NCI-H1417 treated with DMSO at 0.1 percent for 48 hours (cell line): ENCODE data around the gene BORA.
"Not testable (repeated sequence)": the region's sequence is repeated elsewhere in the genome, so short reads cannot be mapped to it uniquely, and the experiment has no call there.

Experiments
- DNase-seq: peaks from one replicate; lab custom pipeline; 2025; lab: John Stamatoyannopoulos, UW

Gene BORA

DNA sequence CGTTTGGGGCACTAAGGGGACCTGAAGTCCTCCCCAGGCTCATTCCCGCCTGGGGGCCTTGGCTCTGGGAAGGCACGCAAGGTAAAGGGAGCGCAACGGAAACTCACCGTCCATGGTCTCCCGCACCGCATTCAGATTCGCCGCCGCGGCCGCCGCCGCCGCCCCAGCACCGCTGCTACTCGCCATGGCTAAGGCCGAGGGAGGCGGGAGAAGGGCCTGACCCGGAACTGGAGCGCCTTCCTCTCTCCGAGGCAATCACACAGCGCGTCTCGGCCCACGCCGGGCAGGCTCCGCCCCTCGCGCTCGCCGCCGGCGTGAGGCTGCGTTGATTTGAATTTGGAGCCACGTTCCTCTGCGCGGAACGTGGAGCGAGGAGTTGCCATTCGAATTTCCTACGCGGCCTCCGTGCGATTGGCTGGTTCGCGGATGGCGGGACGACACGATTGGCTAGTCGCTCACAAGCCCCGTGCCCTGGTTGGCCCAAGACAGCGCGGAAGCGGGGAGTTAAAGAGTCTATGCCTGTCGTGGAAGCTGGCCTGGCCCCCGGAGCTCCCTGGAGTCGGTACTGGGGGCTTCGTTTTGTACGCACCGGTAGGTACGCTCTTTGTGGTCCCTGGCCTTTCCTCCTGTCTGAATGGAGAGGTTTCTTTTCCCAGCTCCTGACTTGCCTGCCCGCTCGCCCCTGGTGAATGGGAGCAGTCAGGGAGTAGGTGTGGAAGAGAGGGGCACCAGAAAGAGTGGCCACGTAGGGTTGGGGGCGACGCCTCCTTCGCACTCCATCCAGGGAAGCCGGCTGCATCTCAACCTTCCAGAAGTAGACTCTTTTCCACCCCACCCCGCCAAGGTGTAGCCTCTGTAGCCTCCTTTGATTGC, at the start of gene BORA, which contains the start of gene MZT1:
Gene BORA, plus strand, starts transcription at position 507 of the 873 bp plus-strand sequence. CDS start 1,018 bp downstream, outside the sequence.
Gene MZT1, minus strand, starts transcription at position 213 of the 873 bp plus-strand sequence. Its CDS starts 27 bp downstream, at position 186.
- peak; percentile 97 for DNase-seq

DNA sequence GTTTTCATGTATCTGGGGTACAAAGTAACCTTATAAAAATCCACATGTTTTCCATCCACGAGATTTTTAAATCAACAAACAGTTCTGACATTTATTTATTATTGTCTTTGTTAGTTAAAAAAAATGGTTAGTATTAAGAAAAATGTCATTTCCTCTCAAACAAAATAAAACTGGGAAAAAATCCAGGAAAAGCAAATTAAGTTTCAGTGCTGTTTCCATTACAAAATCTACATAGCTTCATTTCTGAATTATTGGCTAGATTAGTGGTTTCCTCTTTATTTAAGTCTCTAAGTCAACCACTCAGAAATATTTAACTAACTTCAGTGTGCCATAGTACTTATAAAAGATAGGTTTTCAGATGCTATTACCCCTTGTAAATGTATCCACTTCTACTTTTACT, 49.4 kb upstream of the BORA start:
- no peak for DNase-seq

DNA sequence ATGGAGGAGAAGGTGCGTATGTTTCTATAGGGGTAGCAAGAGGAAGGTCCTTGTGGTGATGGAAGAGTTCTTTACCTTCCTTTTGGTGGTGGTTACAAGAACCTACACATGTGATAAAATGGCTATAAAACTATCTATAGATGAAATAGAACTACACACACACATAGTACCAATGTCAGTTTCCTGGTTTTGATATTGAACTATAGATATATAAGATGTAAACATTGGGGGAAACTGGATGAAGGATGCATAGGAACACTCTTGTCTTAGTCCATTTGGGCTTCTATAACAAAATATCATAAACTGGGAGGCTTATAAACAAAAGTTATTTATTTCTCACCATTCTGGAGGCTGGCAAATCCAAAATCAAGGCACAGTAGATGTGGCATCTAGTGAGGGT, 47.4 kb upstream of the BORA start:
- no peak for DNase-seq

DNA sequence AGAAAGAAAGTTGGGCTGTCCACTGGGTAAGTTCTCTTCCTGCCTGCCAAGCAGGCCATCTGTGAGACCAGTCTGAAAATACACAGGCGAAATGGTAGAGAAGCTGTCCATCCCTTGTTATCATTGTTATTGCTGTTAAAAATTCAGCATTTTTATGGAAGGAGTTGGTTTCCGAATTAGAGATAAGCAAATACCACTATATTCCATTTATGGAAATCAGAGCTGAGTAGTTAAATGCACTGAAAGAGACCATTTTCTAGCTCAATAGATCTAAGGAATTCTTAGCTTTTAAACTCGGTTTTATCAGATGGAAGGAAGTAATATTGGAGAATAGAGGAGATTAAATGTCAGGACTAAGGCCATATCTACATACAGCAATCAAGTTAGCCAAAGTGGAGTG, 41.0 kb upstream of the BORA start:
- no peak for DNase-seq

DNA sequence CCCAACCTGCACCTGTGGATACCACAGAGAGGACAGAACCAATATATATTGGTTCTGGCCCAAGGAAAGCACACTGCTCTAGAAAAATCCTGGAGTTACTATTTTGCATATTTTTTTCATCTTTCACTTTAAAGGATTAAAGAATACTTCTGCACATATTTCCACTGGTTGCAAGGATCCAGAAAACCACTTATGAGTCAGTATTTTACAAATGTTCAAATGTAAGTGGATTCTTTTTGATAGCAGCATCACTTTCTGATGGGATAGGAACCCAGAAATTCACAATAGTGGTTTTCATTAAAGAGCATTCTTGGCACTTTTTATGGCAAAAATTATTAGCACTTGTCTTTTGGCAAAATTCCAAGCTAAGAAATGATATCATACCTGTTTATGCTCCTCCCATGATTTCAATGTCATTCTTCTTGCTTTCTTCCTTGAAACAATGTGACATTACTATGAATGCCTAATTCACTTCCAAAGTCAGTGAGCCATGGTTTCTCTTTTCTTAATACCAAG, 38.5 kb upstream of the BORA start:
- no peak for DNase-seq

DNA sequence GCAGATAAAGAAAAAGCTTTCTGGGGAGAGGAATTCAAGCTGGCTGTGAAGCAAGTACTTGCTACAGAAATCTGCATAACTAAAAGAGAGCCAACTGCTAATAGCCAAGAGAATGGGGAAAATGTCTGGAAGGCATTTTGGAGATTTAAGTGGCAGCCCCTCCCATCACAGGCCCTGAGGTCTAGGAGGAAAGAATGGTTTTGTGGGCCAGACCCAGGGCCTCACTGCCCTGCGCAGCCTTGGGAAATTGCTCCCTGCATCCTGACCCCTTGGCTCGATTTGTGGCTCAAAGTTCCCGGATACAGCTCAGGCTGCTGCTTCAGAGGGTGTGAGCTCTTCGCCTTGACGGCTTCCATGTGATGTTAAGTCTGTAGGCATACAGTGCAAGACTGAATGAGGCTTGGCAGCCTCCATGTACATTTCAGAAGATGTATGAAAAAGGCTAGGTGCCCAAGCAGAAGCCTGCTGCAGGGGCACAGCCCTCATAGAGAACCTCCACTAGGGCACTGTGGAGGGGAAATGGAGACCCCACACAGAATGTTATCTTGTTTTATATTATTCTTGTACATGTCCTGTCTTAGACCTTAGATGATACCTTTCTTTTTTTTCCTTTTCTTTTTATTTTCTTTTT, 34.7 kb upstream of the BORA start:
- DNase-seq: no peak

DNA sequence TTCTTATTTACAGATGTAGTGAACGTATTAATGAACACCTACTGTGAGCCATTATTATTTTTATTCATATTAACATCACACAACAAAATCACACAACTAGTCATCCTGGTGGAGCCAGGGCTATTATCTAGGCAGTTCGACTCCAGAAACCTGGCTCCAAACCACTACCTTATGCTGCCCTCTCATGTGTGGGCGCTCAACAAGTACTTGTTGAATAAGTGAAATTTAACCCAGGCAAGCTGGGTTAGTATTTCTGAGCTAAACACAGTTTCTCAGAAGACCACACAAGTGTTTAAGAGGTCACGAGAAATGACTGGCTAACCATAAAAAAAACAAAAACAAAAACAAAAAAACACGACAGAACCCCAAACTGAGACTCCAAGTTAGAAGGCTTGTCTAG, 33.9 kb upstream of the BORA start:
- no peak for DNase-seq

DNA sequence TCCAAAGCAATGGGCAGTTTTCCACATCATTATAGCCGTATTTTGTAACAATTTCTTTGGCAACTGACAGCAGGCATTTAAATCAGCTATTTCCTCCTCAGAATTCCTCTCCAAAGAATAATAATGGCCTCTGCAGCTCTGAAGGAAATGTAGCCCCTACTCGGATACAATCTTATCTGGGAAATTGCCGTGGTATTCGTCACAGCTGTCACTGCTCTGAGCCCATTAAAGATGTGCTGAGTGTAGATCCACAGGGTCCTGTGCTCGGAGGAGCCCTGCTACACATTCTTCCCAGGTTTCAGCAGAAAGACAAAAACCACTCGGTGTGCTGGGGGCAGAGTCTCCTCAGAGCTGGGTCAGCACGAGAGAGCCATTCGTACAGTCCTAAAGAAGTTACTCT, 33.4 kb upstream of the BORA start:
- DNase-seq: no peak

DNA sequence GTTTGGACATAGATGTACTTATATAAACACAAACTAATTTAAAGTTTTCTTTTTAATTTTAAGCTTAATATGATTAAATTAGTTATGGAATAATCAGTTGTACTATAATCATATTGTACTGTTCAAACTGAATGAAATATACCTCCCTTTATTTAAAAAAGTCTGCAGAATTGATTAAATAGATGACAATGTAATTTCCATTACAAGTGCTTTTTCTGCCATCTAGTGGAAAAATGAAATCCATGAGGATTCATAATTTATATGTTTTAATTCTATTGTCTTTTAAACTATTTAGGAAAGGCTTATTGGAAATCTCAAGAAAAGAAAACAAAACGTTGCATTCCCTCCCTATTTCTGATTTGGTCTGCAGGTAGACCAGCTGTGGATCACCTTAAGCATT, 31.1 kb upstream of the BORA start:
- no peak for DNase-seq

DNA sequence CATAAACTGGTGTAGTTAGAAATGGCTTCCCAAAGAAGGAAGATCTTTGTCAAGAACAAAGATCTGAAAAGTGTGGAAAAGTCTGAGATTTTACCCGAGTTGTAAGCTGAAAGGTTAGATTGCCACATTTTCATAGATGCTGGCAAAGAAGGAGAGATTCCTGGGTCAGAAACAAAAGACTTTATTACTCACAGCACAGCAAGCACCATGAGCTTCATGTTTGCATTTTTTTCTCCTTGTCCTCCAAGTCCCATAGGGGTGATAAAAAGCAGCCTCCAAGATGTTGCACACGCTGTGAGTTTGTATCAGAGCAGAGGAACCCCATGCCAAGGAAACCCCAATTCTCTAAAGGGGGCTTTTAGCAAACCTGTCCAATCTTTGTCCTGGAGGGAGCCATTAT, 29.6 kb upstream of the BORA start:
- DNase-seq: no peak

DNA sequence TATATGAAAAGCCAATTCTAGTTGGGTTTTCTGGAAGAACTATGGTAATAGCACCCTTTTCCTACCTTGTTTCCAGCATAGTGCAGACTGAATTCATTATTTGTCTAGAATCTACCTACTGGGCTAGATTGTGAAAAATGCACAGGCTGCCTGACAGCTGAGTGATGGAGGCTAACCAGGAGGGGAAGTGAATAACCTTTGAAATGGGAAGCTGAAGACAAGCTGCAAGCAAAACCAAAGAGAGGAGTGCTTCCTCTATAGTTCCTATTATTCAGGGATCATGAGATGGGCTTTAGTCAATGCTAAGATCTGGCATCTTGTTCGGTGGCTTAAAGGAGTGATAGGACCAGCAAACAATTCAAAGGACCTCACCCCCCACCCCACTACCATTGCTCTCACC, 27.2 kb upstream of the BORA start:
- DNase-seq: no peak

DNA sequence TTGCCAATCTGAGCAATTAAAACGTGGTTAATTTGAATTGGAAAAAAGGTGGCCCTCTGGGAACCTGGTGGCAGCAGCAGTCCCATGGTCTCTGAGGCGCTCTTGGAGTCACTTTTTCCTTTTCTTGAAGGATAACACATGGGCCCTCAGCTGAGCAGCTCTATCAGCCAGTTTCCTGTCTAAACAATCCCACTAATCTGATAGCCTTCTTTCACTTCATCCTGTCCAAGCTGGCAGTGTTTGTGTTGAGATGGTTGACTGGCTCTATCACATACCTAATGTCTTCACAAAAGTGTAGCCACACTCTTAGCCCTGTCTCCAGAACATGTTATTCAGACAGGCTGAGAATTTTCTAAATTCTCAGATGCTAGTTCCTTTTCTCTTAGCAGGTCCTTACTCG, 10.9 kb upstream of the BORA start:
- DNase-seq: no peak

DNA sequence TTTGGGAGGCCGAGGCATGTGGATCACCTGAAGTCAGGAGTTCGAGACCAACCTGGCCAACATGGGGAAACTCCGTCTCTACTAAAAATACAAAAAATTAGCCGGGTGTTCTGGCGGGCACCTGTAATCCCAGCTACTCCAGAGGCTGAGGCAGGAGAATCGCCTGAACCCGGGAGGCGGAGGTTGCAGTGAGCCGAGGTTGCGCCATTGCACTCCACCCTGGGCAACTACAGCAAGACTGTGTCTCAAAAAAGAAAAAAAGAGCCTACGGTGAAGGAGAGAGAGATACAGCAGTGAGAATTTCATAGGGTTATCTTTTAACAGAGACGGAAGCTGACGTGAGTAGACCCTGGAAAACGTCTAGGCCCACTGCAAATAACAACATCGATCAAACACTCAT, 1.5 kb upstream of the BORA start:
- not testable (repeated sequence) for DNase-seq

DNA sequence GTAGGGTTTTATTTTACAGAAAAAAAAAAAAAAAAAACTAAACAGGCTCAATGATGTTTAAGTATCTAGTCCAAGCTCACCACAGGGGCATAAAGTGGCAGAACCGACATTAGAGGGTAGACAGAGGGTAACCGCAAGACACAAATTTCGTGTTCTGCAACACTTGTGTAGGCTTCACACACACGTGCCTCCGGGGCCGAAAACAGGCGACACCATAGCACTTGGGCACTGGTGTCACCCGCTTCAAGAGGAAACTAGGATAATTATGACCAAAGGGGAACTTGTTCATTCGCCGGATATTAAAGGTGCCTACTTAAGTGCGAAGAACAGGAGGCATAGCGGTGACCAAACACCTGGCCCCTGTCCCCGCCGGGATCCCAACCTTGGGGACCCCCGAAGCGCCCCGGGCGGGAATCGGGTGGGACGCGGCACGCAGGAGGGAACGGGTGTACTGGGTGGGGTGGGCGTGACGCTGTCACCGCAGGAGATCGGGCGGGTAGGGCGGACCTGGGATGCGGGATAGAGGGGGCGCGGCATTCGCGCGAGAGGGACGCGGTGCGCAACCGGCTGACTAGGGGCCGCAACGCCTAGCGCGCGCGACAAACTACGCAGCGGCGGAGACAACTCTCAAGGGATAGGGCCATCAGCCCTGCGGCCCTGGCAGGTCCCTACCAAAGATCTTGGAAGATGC, 852 bp upstream of the BORA start:
- DNase-seq: no peak

DNA sequence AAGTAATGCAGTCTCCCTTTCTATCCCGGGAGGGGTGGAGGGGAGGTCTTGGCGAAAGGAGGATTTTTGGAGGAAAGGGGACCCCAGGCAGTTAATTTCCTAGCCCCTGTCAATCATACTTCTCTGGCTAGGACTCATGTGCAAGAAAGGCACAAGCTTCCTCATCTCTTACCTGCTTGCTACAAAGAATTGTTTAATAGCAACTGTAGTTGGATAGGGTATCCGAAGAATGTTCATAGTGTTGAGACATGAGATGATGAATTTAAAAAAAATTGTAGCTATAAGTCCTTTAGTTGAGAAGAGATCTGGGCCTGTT, 525 bp downstream of the BORA start:
- no peak for DNase-seq

DNA sequence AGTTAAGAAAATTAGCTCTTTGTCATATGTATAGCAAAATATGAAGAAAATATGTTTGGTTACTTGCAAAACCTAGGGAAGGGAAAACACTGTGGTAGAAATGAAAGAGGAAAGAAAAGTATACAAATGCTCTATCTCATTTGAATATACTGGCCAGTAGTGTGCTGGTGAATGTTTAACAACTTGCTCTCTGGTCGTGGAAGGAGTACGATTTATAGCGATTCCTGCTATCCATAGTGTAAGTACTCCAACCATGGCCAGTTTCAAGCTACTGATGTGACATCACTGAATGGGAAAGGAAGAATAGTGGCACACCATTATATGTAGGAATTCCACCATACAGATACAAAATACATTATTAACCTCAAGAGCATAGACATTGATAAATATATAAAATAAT, 9.3 kb downstream of the BORA start:
- DNase-seq: no peak

DNA sequence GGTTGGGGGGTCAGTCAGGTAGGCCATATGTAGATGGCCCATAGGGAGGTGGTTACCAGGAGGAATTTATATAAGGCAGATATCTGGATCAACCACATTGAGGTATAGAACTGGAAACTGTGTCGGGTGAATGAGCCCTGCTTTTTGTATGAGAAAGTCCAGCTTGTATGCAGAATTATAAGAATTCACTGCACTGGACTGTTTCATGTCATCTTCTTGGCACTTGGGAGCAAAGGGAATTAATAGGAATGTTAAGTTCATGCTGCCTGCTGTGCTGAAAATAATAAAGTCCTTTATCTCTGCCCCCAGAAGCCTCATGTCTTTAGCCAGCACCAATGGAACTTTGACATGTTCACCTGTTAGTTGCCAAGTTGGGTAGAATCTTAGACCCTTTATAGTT, 12.3 kb downstream of the BORA start:
- DNase-seq: no peak

DNA sequence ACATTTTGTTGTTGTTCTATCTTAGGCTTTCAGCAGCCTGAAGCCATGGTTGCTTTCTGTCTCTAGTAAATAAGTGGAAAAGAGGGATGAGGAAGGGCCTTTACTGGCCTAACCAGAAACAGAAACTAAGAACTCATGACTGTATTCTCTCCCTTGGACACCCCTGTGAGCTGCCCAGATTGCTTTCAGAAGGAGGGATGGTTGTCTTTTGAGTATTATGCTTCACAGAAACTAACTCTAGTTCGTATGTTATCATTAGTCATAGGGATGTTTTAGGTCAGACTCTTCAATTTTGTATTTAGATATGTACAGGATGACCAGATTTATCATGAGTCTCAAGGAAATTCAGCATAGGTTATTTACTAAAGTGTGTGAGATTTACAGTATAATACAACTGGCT, 17.5 kb downstream of the BORA start:
- no peak for DNase-seq

DNA sequence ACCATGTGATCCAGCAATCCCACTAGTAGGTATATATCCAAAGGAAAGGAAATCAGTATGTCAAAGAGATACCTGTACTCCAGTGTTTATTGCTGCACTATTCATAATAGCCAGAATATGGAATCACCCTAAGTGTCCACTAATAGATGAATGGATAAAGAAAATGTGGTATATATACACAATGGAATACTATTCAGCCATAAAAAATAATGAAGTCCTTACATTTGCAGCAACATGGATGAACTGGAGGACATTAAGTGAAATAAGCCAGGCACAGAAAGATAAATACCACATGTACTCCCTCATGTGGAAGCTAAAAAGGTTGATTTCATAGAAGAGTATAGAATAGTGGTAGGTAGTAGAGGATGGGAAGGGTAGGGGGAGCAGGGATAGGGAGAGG, 23.5 kb downstream of the BORA start:
- DNase-seq: no peak

DNA sequence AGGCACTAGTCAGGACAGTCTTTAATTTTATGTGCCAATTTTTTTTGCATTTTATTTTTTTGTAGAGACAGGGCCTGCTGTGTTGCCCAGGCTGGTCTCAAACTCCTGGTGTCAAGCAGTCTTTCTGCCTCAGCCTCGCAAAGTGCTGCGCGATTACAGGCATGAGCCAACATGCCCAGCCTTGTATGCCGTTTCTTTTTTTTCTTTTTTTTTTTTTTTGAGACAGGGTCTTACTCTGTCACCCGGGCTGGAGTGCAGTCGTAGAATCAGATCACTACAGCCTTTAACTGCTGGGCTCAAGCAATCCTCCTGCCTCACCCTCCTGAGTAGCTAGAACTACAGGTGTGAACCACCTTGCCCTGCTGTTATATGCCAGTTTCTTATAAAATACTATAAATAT, 26.4 kb downstream of the BORA start:
- no peak for DNase-seq

DNA sequence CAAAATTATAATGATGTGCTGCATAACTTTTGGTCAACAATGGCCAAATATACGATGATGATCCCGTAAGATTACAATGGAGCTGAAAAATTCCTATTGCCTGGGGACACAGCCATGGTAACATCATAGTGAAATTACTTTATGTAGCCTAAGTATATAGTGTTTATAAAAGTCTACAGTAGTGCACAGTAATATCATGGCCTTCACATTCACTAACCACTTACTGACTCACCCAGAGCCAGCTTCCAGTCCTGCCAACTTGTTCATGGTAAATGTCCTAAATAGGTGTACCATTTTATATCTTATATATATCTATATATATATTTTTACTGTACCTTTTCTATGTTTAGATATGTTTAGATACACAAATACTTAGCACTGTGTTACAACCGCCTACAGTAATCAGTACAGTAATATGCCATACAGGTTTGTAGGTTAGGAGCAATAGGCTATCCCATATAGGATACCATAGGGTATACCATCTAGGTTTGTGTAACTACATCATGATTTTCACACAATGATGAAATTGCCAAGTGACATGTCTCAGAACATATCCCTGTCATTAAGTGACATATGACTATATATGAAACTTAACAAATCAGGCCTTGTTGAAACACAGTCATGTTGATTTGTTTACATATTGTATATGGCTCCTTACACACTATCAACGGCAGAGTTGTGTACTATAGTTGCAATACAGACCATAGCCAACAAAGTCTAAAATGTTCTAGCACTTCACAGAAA, 30.2 kb downstream of the BORA start:
- DNase-seq: no peak

DNA sequence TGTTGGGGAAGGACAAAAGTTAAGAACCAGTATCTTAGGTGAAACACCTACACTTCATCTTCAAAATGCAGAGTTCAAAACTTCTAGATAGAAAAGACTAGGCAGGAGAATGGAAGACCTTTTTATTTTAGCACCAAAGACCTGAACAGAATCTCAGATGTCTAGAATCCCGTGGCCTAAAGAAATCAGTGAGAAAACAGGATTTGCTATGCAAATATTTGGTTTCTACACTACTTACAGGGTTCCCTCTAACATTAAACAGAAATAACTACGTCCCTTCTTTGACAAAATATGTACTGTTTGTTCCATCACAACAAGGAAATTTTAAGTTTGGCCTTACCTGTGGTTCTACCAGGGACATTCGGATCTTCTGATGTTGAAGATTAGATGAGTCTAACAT, 32.5 kb downstream of the BORA start:
- no peak for DNase-seq
